Stimulated activated CD4-positive, alpha-beta T cell treated with anti-CD3 and anti-CD28 coated beads, Interleukin-15, amount 100 ng/mL, for 24 hours (primary cell): ENCODE data around the gene ACTR10.

Experiments used
- DNase-seq: peaks from one replicate; pipeline ENCODE4 v3.0.0-alpha.2; 2020

Gene ACTR10

DNA sequence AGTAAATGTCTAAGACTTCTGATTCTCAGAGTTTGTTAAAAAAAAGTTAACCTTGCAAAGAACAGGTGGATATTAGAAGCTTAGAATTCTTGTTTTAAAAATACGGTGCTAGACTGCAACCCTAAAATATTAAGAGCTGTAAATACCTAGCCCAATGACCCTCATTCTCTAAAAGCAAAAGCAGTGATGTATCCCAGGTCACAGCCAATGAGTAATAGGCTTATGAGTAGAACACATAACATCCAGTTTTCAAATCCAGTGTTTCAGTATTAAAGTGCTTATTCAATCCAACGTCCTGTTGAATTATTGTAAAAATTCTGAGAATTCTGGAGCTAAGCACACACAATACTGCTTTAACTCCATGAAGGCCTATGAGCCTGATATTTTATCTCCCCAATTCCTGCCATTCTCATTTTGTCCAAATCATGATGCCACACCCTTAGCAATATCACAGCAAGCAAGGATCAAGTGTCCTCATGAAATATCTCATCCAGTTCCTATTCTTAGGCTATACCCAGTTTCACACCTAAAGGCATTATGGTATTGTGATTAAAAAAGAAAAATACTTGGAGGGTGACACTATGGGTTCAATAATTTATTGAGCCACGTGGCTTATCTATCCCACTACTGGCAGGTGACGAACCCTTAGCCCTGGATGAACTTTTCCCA lies 83.1 kb downstream of the ACTR10 start:
- no peak for DNase-seq

DNA sequence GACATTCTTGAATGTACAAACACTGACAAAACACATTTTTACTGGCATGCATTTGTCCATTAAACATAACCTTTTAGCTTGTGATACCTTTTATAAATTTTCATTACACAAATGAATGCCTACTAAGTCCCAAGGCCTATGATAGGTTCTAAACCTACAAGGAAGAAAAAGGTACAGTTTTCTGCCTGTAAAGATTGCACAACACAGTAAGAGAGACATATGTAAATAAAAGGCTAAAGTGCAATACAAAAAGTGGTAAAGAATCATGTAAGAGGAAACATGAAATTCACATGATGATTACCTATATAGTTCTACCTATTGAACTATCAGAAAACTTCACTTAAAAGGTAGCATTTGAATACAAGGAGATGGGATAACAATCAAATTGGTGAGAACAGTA lies 83.8 kb downstream of the ACTR10 start:
- no peak for DNase-seq

DNA sequence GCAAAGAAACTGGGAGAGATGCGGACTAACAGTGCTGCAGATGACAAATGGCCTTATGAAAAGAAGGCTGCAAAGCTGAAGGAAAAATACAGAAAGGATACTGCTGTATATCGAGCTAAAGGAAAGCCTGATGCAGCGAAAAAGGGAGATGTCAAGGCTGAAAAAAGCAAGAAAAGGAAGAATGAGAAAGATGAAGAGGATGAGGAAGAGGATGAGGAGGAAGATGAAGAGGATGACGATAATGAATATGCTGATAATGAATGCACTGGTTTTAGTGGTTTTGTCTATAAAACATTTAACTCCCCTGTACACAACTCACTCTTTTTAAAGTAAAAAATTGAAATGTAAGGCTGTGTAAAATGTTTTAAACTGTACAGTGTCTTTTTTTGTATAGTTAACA lies 85.2 kb downstream of the ACTR10 start:
- DNase-seq: no peak
